ENCODE results near the gene GLUD1.

- no peak for TF ChIP-seq CTCF (IDR thresholded peaks at IDR 0.05)
- no peak for TF ChIP-seq POLR2AphosphoS5 (IDR thresholded peaks at IDR 0.05)
- no peak for TF ChIP-seq EP300 (IDR thresholded peaks at IDR 0.05)
Observed at GRCh38 chr10:87092376-87092860, 2.2 kb downstream of the GLUD1 start.
